ENCODE measurements around the gene OR5AU1. TPM values are rescaled to one million over a fixed set of nuclear protein-coding genes. Genes with fewer than 3 reads are reported as not detected.

OR5AU1 gene
- total RNA-seq, 6 experiments from 2014 or later, result not detected

- Mint-ChIP-seq H3K36me3 (ENCODE audit: low read depth) (peaks cover 10% of the 10 kb centered on the region), H3K9me3 (peaks cover 3% of the 10 kb centered on the region; the same call in 1 of the 2 replicates), H3K4me1 (ENCODE audit: low read depth) (peaks cover 26% of the 10 kb centered on the region), H3K27ac (peak overlapping the region; percentile 47; the same call in 1 of the 2 replicates), H3K4me3 (no peak overlapping the region), H3K27me3 (ENCODE audit: insufficient read depth) (peaks cover 19% of the 10 kb centered on the region)
- TF ChIP-seq CTCF (IDR thresholded peaks at IDR 0.05), result no peak
- DNase-seq, result no peak
These were observed 41.7 kb upstream of the OR5AU1 start for GRCh38 chr14:21197418-21198205.

GRCh38 chr14:21194597-21194996 lies 38.7 kb upstream of the OR5AU1 start:
- TF ChIP-seq CTCF (IDR thresholded peaks at IDR 0.05), result no peak
- Mint-ChIP-seq H3K36me3 (ENCODE audit: low read depth) (no peaks in the 10 kb centered on the region), H3K4me1 (ENCODE audit: low read depth) (0 out of 2 replicates have a peak, but pooled peaks cover 5% of the 10 kb centered on the region), H3K4me3 (peak overlapping the region; percentile 12; the same call in 1 of the 2 replicates), H3K27me3 (ENCODE audit: insufficient read depth) (peaks cover 19% of the 10 kb centered on the region), H3K9me3 (peaks cover 3% of the 10 kb centered on the region; the same call in 1 of the 2 replicates), H3K27ac (no peak overlapping the region)
- DNase-seq, result no peak

GRCh38 chr14:21192875-21193535 lies 37.1 kb upstream of the OR5AU1 start:
- TF ChIP-seq CTCF (IDR thresholded peaks at IDR 0.05), result no peak
- no peak overlapping the region for H3K27ac Mint-ChIP-seq
- H3K27me3 Mint-ChIP-seq (ENCODE audit: insufficient read depth), result peaks cover 16% of the 10 kb centered on the region
- H3K4me1 Mint-ChIP-seq (ENCODE audit: low read depth), result 0 out of 2 replicates have a peak, but pooled peaks cover 5% of the 10 kb centered on the region
- H3K9me3 Mint-ChIP-seq, result peaks cover 3% of the 10 kb centered on the region; the same call in 1 of the 2 replicates
- H3K36me3 Mint-ChIP-seq (ENCODE audit: low read depth), result no peaks in the 10 kb centered on the region
- DNase-seq, result no peak
- H3K4me3 Mint-ChIP-seq, result no peak overlapping the region

- peak overlapping the region; percentile 64 for H3K4me3 Mint-ChIP-seq
- no peak overlapping the region for H3K27ac Mint-ChIP-seq
- TF ChIP-seq CTCF (IDR thresholded peaks at IDR 0.05), result no peak
- no peaks in the 10 kb centered on the region for H3K36me3 Mint-ChIP-seq (ENCODE audit: low read depth)
- H3K27me3 Mint-ChIP-seq (ENCODE audit: insufficient read depth), result peaks cover 12% of the 10 kb centered on the region
- H3K9me3 Mint-ChIP-seq, result no peaks in the 10 kb centered on the region; the same call in 1 of the 2 replicates
- DNase-seq, result no peak
- 0 out of 2 replicates have a peak, but pooled peaks cover 5% of the 10 kb centered on the region for H3K4me1 Mint-ChIP-seq (ENCODE audit: low read depth)
These were observed 36.6 kb upstream of the OR5AU1 start for GRCh38 chr14:21192447-21192822.

GRCh38 chr14:21191809-21192446 lies 36.1 kb upstream of the OR5AU1 start:
- Mint-ChIP-seq H3K27me3 (ENCODE audit: insufficient read depth) (peaks cover 12% of the 10 kb centered on the region), H3K36me3 (ENCODE audit: low read depth) (no peaks in the 10 kb centered on the region), H3K27ac (no peak overlapping the region), H3K9me3 (no peaks in the 10 kb centered on the region), H3K4me1 (ENCODE audit: low read depth) (0 out of 2 replicates have a peak, but pooled peaks cover 5% of the 10 kb centered on the region), H3K4me3 (peak overlapping the region; percentile 64)
- peak; percentile 43 for DNase-seq
- no peak for TF ChIP-seq CTCF (IDR thresholded peaks at IDR 0.05)

Measured in HFFc6 (cell line).